Stimulated activated naive CD8-positive, alpha-beta T cell treated with anti-CD3 and anti-CD28 coated beads, Interleukin-15, Interleukin-2, amounts not matched to agents 100 U/mL and 50 U/mL, for 24 hours (primary cell): ENCODE results near the gene SPRR2D.
"Not testable (repeated sequence)": the region's sequence is repeated elsewhere in the genome, so short reads cannot be mapped to it uniquely, and the experiment has no call there.

ENCODE experiments used
- ATAC-seq: fragments of 150-1000 bp; cut with Tn5 transposase; one replicate; pipeline ENCODE4 v1.10.0; 2021
- DNase-seq: peaks from one replicate; pipeline ENCODE4 v3.0.0; 2021

SPRR2D gene

GRCh38 chr1:153011235-153011758 is 29.6 kb downstream of the SPRR2D start:
- not testable (repeated sequence) for ATAC-seq, DNase-seq

- no peak for ATAC-seq
- DNase-seq: no peak
Measured at GRCh38 chr1:153001382-153001781, 39.5 kb downstream of the SPRR2D start, which contains the start of gene SPRR3. Gene SPRR3, plus strand, starts transcription at chr1:153001749. Its CDS starts 1,272 bp downstream, at chr1:153003021.

- DNase-seq (no peak), ATAC-seq (no peak)
Measured at GRCh38 chr1:153000294-153000693, 40.6 kb downstream of the SPRR2D start.

- no peak for DNase-seq
- no peak for ATAC-seq
Measured at GRCh38 chr1:152999818-153000217, 41.1 kb downstream of the SPRR2D start.

- DNase-seq (no peak), ATAC-seq (no peak)
Measured at GRCh38 chr1:152998476-152998875, 42.4 kb downstream of the SPRR2D start.

- DNase-seq (no peak), ATAC-seq (no peak)
Measured at GRCh38 chr1:152997901-152998300, 43.0 kb downstream of the SPRR2D start.

GRCh38 chr1:152996633-152997400 is 44.1 kb downstream of the SPRR2D start:
- no peak for DNase-seq
- ATAC-seq: no peak

GRCh38 chr1:152995842-152996241 is 45.1 kb downstream of the SPRR2D start:
- ATAC-seq (no peak), DNase-seq (no peak)

- ATAC-seq (no peak), DNase-seq (no peak)
Measured at GRCh38 chr1:152993186-152993585, 47.7 kb downstream of the SPRR2D start.
